NCI-H345 treated with DMSO at 0.1 percent for 48 hours (cell line): ENCODE results near the gene FBN1.

ENCODE experiments used
- DNase-seq: peaks from one replicate; lab custom pipeline; 2025; ENCODE audit not compliant: unreplicated experiment; lab: John Stamatoyannopoulos, UW

FBN1 gene

GRCh38 chr15:48440084-48440483 is 205.4 kb downstream of the FBN1 start:
- DNase-seq, result no peak

- no peak for DNase-seq
Measured at GRCh38 chr15:48437178-48437577, 208.3 kb downstream of the FBN1 start.

GRCh38 chr15:48435321-48435720 is 210.2 kb downstream of the FBN1 start:
- DNase-seq, result no peak

GRCh38 chr15:48433226-48433886 is 212.2 kb downstream of the FBN1 start:
- DNase-seq, result no peak

- DNase-seq, result no peak
Measured at GRCh38 chr15:48432688-48433087, 212.8 kb downstream of the FBN1 start.

GRCh38 chr15:48427960-48428547 is 217.5 kb downstream of the FBN1 start:
- DNase-seq, result no peak

- no peak for DNase-seq
Measured at GRCh38 chr15:48427479-48427878, 218.0 kb downstream of the FBN1 start.

GRCh38 chr15:48426941-48427340 is 218.6 kb downstream of the FBN1 start:
- no peak for DNase-seq

- no peak for DNase-seq
Measured at GRCh38 chr15:48426044-48426443, 219.5 kb downstream of the FBN1 start.

- DNase-seq, result no peak
Measured at GRCh38 chr15:48425051-48425450, 220.5 kb downstream of the FBN1 start.

- no peak for DNase-seq
Measured at GRCh38 chr15:48423896-48424475, 221.5 kb downstream of the FBN1 start.

GRCh38 chr15:48423342-48423741 is 222.2 kb downstream of the FBN1 start:
- no peak for DNase-seq

GRCh38 chr15:48422401-48422800 is 223.1 kb downstream of the FBN1 start:
- DNase-seq, result no peak

- no peak for DNase-seq
Measured at GRCh38 chr15:48421362-48421761, 224.1 kb downstream of the FBN1 start.

GRCh38 chr15:48419896-48420295 is 225.6 kb downstream of the FBN1 start:
- DNase-seq, result no peak

- no peak for DNase-seq
Measured at GRCh38 chr15:48418343-48418742, 227.2 kb downstream of the FBN1 start.

GRCh38 chr15:48416301-48416700 is 229.2 kb downstream of the FBN1 start:
- DNase-seq, result no peak

GRCh38 chr15:48415036-48415886 is 230.2 kb downstream of the FBN1 start:
- DNase-seq, result no peak

GRCh38 chr15:48414015-48414414 is 231.5 kb downstream of the FBN1 start:
- DNase-seq, result no peak

GRCh38 chr15:48413304-48413703 is 232.2 kb downstream of the FBN1 start:
- DNase-seq, result no peak

- DNase-seq, result no peak
Measured at GRCh38 chr15:48411971-48412591, 233.4 kb downstream of the FBN1 start.
